HCT116 (cell line): ENCODE results near the gene OR51V1. TPM values are rescaled to one million over a fixed set of nuclear protein-coding genes. Genes with fewer than 3 reads are reported as not detected.

Source experiments
- ATAC-seq: fragments of 200-7000 bp; cut with Tn5 transposase; 2 replicates; pipeline ENCODE4 v1.9.1; 2020; ENCODE audit warnings: mild to moderate bottlenecking, moderate library complexity
- BruUV-seq: library from RNA; stranded (reverse); fragments of 400-500 nt; replicated peaks from 2 replicates; lab custom pipeline; 2021; lab: Mats Ljungman, UMichigan
- CTCF ChIA-PET: fragments of 300-600 bp; sonication (Branson Sonifier 250); formaldehyde crosslinking; loops from one replicate; lab custom pipeline; 2021; ENCODE audit warnings: antibody characterized with exemption; lab: Charles Lee
- POLR2A ChIA-PET: fragments of 300-600, 350-600 bp; sonication (Branson Sonifier 250); formaldehyde crosslinking; loops from one replicate; lab custom pipeline; 2021; ENCODE audit warnings: antibody characterized with exemption; lab: Charles Lee
- RAD21 ChIA-PET, 2 experiments: fragments of 300-600 bp; sonication (Branson Sonifier 250); formaldehyde crosslinking; loops; one replicate each; lab custom pipeline; 2023; ENCODE audit warnings: low total read pairs in 2 of 2; ENCODE audit not compliant: uncharacterized antibody in 2 of 2, unreplicated experiment in 2 of 2, low non-redundant PET in 1 of 2; lab: Charles Lee
- DNase-seq: peaks from one replicate; pipeline ENCODE4 v3.0.0-alpha.2; 2010; ENCODE audit warnings: low read depth, low spot score
- H2AFZ ChIP-seq: fragments of 200-600 bp; shearing (Covaris generic), sonication (generic); 2 replicates; pipeline ENCODE4 v1.6.1; 2017; ENCODE audit warnings: low read depth, mixed run types, mixed read lengths, antibody characterized with exemption, low read length; ENCODE audit not compliant: poor library complexity, severe bottlenecking
- H3K27ac ChIP-seq: 2 replicates; pipeline ENCODE4 v1.5.1; 2012; ENCODE audit warnings: low read depth, low read length
- H3K27me3 ChIP-seq: fragments of 200-600 bp; sonication (generic); 2 replicates; pipeline ENCODE4 v1.6.1; 2016; ENCODE audit warnings: mixed run types, low read length, mixed read lengths; ENCODE audit not compliant: insufficient read depth
- H3K36me3 ChIP-seq, 2 experiments: fragments of 200-500 bp in 1 of 2; fragments of 200-600 bp in 1 of 2; sonication (Bioruptor generic) in 1 of 2; sonication (generic) in 1 of 2; 2 replicates each; pipeline versions ENCODE4 v1.5.1 to v1.6.1; 2014 to 2016; ENCODE audit warnings: low read length in 2 of 2, inconsistent platforms in 1 of 2, mixed read lengths in 1 of 2, mixed run types in 1 of 2; ENCODE audit not compliant: insufficient read depth in 2 of 2, control insufficient read depth in 1 of 2
- H3K4me1 ChIP-seq, 2 experiments: fragments of 200-600 bp in 1 of 2; sonication (generic) in 1 of 2; 2 replicates each; pipeline versions ENCODE4 v1.5.1 to v1.6.1; 2012 to 2017; ENCODE audit warnings: low read length in 2 of 2, inconsistent platforms in 1 of 2, mild to moderate bottlenecking in 1 of 2, mixed read lengths in 1 of 2, mixed run types in 1 of 2, moderate library complexity in 1 of 2; ENCODE audit not compliant: insufficient read depth in 2 of 2, control insufficient read depth in 1 of 2
- H3K4me2 ChIP-seq: fragments of 200-600 bp; sonication (generic); 2 replicates; pipeline ENCODE4 v1.6.1; 2017; ENCODE audit warnings: mixed run types, low read length, mixed read lengths
- H3K4me3 ChIP-seq, 2 experiments: fragments of 200-600 bp in 1 of 2; sonication (generic) in 1 of 2; replicated peaks in 1 of 2; 2 replicates each; pipeline ENCODE4 v1.5.1; 2011 to 2016; ENCODE audit warnings: low read length in 2 of 2, control low read depth in 1 of 2, low read depth in 1 of 2, mild to moderate bottlenecking in 1 of 2, mixed read lengths in 1 of 2, mixed run types in 1 of 2
- H3K79me2 ChIP-seq: fragments of 200-600 bp; sonication (generic); 2 replicates; pipeline ENCODE4 v1.6.1; 2017; ENCODE audit warnings: mild to moderate bottlenecking, mixed run types, low read length, moderate library complexity, mixed read lengths; ENCODE audit not compliant: insufficient read depth
- H3K9ac ChIP-seq: fragments of 200-600 bp; sonication (generic); 2 replicates; pipeline ENCODE4 v1.6.1; 2016; ENCODE audit warnings: low read length, mixed read lengths
- H3K9me2 ChIP-seq: fragments of 200-600 bp; sonication (generic), shearing (Covaris generic); 2 replicates; pipeline ENCODE4 v1.6.1; 2017; ENCODE audit warnings: mixed run types, mild to moderate bottlenecking, moderate library complexity; ENCODE audit not compliant: insufficient read depth
- H3K9me3 ChIP-seq, 2 experiments: fragments of 200-500 bp in 1 of 2; fragments of 200-600 bp in 1 of 2; sonication (Bioruptor generic) in 1 of 2; sonication (generic) in 1 of 2; 2 replicates each; pipeline ENCODE4 v1.6.1; 2014 to 2017; ENCODE audit warnings: low read length in 2 of 2, mixed read lengths in 2 of 2, inconsistent platforms in 1 of 2, low read depth in 1 of 2, mild to moderate bottlenecking in 1 of 2, mixed run types in 1 of 2, moderate library complexity in 1 of 2; ENCODE audit not compliant: control insufficient read depth in 1 of 2, insufficient read depth in 1 of 2
- H4K20me1 ChIP-seq: fragments of 200-600 bp; sonication (generic), shearing (Covaris generic); 2 replicates; pipeline ENCODE4 v1.6.1; 2017; ENCODE audit warnings: mixed run types, mild to moderate bottlenecking, moderate library complexity; ENCODE audit not compliant: insufficient read depth
- CEBPB ChIP-seq: IDR thresholded peaks from 2 replicates; pipeline ENCODE4 v1.6.1; 2012; ENCODE audit warnings: low read depth
- CTCF ChIP-seq, 3 experiments: fragments of 200-600 bp in 1 of 3; sonication (generic) in 1 of 3; IDR thresholded peaks in 2 of 3; conservative IDR thresholded peaks in 1 of 3; 2 replicates each; pipeline ENCODE4 v1.5.1; 2012 to 2017; ENCODE audit warnings: low read depth in 2 of 3, low read length in 2 of 3, antibody characterized with exemption in 1 of 3, borderline replicate concordance in 1 of 3, control low read depth in 1 of 3, mild to moderate bottlenecking in 1 of 3, mixed read lengths in 1 of 3, mixed run types in 1 of 3, moderate library complexity in 1 of 3; ENCODE audit not compliant: insufficient read depth in 1 of 3
- ELF1 ChIP-seq: IDR thresholded peaks from 2 replicates; pipeline ENCODE4 v1.6.1; 2012; ENCODE audit warnings: low read depth, borderline replicate concordance
- EZH2phosphoT487 ChIP-seq: fragments of 200-600 bp; IDR thresholded peaks from 2 replicates; pipeline ENCODE4 v1.6.1; 2018; ENCODE audit warnings: antibody characterized with exemption, borderline replicate concordance
- FOSL1 ChIP-seq: IDR thresholded peaks from 2 replicates; pipeline ENCODE4 v1.6.1; 2012; ENCODE audit warnings: low read depth
- MAX ChIP-seq: IDR thresholded peaks from 2 replicates; pipeline ENCODE4 v1.6.1; 2012
- POLR2A ChIP-seq: IDR thresholded peaks from 2 replicates; pipeline ENCODE4 v1.7.0; 2011; ENCODE audit warnings: borderline replicate concordance; ENCODE audit not compliant: insufficient read depth, insufficient read length; ENCODE audit errors: extremely low read depth
- RAD21 ChIP-seq: IDR thresholded peaks from 2 replicates; pipeline ENCODE4 v1.6.1; 2012; ENCODE audit warnings: low read depth, mild to moderate bottlenecking
- REST ChIP-seq: IDR thresholded peaks from 2 replicates; pipeline ENCODE4 v1.6.1; 2012; ENCODE audit warnings: low read depth
- SP1 ChIP-seq: IDR thresholded peaks from 2 replicates; pipeline ENCODE4 v1.6.1; 2012; ENCODE audit warnings: low read depth
- TCF7L2 ChIP-seq: IDR thresholded peaks from 2 replicates; pipeline ENCODE4 v1.7.0; 2011; ENCODE audit warnings: borderline replicate concordance, inconsistent platforms; ENCODE audit not compliant: insufficient read depth, insufficient read length; ENCODE audit errors: extremely low read depth
- YY1 ChIP-seq: IDR thresholded peaks from 2 replicates; pipeline ENCODE4 v1.6.1; 2011; ENCODE audit warnings: low read length, low read depth, moderate library complexity, mild to moderate bottlenecking; ENCODE audit not compliant: insufficient replicate concordance; ENCODE audit errors: extremely low read depth
- ZNF274 ChIP-seq: fragments of 200-500 bp; sonication (Bioruptor generic); IDR thresholded peaks from 2 replicates; pipeline ENCODE4 v1.6.1; 2014; ENCODE audit warnings: mild to moderate bottlenecking, low read depth, low read length, inconsistent platforms
- intact Hi-C: fragments of 100-400 bp; cut with micrococcal nuclease; formaldehyde crosslinking; loops from 2 replicates; pipeline ENCODE4 v1.10.0; 2022
- total RNA-seq: library from RNA; stranded (reverse); gene quantifications from one replicate; pipeline ENCODE4 v1.2.1, GENCODE V29; 2021; ENCODE audit not compliant: unreplicated experiment

Gene OR51V1
- total RNA-seq, 1 experiment from 2014 or later = not detected

GRCh38 chr11:5224538-5225479 lies 24.3 kb upstream of the OR51V1 start:
- Histone ChIP-seq H3K9ac (no peak overlapping the region), H3K79me2 (no peaks in the 10 kb centered on the region), H2AFZ (no peak overlapping the region), H3K4me3 (no peak overlapping the region), H3K27me3 (no peaks in the 10 kb centered on the region), H3K9me3 (no peaks in the 10 kb centered on the region), H3K9me2 (no peaks in the 10 kb centered on the region), H4K20me1 (no peaks in the 10 kb centered on the region), H3K4me1 (no peaks in the 10 kb centered on the region), H3K36me3 (no peaks in the 10 kb centered on the region), H3K4me2 (no peak overlapping the region), H3K27ac (no peak overlapping the region)
- no peak for DNase-seq
- ChIA-PET RAD21 (no interaction called here), CTCF (no interaction called here), POLR2A (no interaction called here)
- no peak for ATAC-seq
- no TSS peak for BruUV-seq
- intact Hi-C loops = no loop called here
- TF ChIP-seq CEBPB = no peak
- no peak for TF ChIP-seq REST
- no peak for TF ChIP-seq EZH2phosphoT487
- no peak for TF ChIP-seq FOSL1
- no peak for TF ChIP-seq POLR2A
- TF ChIP-seq TCF7L2 = no peak
- no peak for TF ChIP-seq ELF1
- TF ChIP-seq MAX = no peak
- no peak for TF ChIP-seq SP1
- TF ChIP-seq ZNF274 = no peak
- no peak for TF ChIP-seq YY1
- TF ChIP-seq CTCF (IDR thresholded peaks at IDR 0.05 in 2 of 3, conservative IDR thresholded peaks at IDR 0.05 in 1 of 3; ENCODE audit: borderline replicate concordance in 1 of 3, insufficient read depth in 1 of 3, low read depth in 2 of 3, low read length in 2 of 3) = no peak
- TF ChIP-seq RAD21 = no peak
